Activated CD4-positive, alpha-beta T cell treated with anti-CD3 and anti-CD28 coated beads, Interleukin-2, Interleukin-6, amounts not matched to agents 100 ng/mL and 50 ng/mL, durations not matched to agents 16 hours and 8 hours (primary cell): Measurements from ENCODE around the gene MFSD2B.
A peak's percentile ranks its signal among the peaks of the same experiment; 100 is the strongest.

Source experiments
- DNase-seq: peaks from one replicate; pipeline ENCODE4 v3.0.0-alpha.2; 2020

Gene MFSD2B

GRCh38 chr2:24052951-24053350 is 43.1 kb downstream of the MFSD2B start:
- DNase-seq = no peak

GRCh38 chr2:24054366-24055010 is 44.6 kb downstream of the MFSD2B start:
- no peak for DNase-seq

GRCh38 chr2:24055750-24056149 is 45.9 kb downstream of the MFSD2B start:
- no peak for DNase-seq

- DNase-seq = no peak
These were observed 48.8 kb downstream of the MFSD2B start for GRCh38 chr2:24058564-24059271.

- DNase-seq = peak; percentile 7
These were observed 55.5 kb downstream of the MFSD2B start for GRCh38 chr2:24065341-24065740.

GRCh38 chr2:24072259-24072658 is 62.4 kb downstream of the MFSD2B start:
- DNase-seq = no peak

GRCh38 chr2:24073816-24074215 is 63.9 kb downstream of the MFSD2B start:
- peak; percentile 36 for DNase-seq

GRCh38 chr2:24075259-24075658 is 65.4 kb downstream of the MFSD2B start:
- DNase-seq = no peak
